ENCODE results near the gene TEPSIN.

DNA sequence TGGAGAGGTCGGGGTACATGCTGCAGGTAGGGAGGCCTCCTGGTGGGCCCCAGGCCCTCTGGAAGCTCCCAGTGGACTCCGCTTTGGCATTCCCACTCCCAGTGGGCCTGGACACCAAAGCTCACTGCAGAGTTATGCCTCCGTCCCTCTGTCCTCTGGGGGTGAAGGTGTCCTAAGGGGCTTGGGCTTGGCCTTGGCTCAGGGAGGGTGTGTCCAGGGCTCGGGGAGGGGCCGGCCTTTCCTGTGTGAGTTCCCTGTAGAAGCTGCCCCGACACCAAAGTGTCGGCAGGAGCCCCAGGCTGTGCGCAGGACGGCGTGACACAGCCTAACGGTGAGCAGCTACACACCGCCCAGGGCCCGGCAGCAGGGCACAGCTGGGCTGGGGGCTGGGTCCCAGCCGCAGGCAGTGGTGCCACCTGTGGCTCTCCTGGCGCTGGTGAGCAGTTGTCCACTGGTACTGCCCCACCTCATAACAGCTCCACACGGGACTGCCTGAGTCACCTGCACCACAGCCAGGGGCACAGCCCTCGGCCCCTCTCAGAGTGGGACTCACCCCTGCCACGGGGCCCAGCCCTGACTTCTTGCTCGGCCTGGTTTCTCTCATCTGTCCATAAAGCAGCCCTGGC lies 6.1 kb downstream of the TEPSIN start:
- TF ChIP-seq, protein P1, sequence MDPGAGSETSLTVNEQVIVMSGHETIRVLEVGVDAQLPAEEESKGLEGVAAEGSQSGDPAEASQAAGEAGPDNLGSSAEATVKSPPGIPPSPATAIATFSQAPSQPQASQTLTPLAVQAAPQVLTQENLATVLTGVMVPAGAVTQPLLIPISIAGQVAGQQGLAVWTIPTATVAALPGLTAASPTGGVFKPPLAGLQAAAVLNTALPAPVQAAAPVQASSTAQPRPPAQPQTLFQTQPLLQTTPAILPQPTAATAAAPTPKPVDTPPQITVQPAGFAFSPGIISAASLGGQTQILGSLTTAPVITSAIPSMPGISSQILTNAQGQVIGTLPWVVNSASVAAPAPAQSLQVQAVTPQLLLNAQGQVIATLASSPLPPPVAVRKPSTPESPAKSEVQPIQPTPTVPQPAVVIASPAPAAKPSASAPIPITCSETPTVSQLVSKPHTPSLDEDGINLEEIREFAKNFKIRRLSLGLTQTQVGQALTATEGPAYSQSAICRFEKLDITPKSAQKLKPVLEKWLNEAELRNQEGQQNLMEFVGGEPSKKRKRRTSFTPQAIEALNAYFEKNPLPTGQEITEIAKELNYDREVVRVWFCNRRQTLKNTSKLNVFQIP (CRISPR knock-in tag; IDR thresholded peaks at IDR 0.05; ENCODE audit: borderline replicate concordance, low read depth): no peak
- TF ChIP-seq TCF4 (CRISPR knock-in tag; IDR thresholded peaks at IDR 0.05; ENCODE audit: borderline replicate concordance) (no peak), ZNF8 (CRISPR knock-in tag; IDR thresholded peaks at IDR 0.05) (no peak), ZNF70 (CRISPR knock-in tag; IDR thresholded peaks at IDR 0.05) (no peak), PPARA (CRISPR knock-in tag; IDR thresholded peaks at IDR 0.05; ENCODE audit: borderline replicate concordance) (no peak), ZFP3 (CRISPR knock-in tag; IDR thresholded peaks at IDR 0.05) (no peak), ARNTL (CRISPR knock-in tag; IDR thresholded peaks at IDR 0.05; ENCODE audit: borderline replicate concordance, low read depth) (no peak), BACH2 (CRISPR knock-in tag; IDR thresholded peaks at IDR 0.05; ENCODE audit: borderline replicate concordance) (no peak), RARB (CRISPR knock-in tag; IDR thresholded peaks at IDR 0.05) (no peak)
- TF ChIP-seq, protein P2, sequence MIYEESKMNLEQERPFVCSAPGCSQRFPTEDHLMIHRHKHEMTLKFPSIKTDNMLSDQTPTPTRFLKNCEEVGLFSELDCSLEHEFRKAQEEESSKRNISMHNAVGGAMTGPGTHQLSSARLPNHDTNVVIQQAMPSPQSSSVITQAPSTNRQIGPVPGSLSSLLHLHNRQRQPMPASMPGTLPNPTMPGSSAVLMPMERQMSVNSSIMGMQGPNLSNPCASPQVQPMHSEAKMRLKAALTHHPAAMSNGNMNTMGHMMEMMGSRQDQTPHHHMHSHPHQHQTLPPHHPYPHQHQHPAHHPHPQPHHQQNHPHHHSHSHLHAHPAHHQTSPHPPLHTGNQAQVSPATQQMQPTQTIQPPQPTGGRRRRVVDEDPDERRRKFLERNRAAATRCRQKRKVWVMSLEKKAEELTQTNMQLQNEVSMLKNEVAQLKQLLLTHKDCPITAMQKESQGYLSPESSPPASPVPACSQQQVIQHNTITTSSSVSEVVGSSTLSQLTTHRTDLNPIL (CRISPR knock-in tag; IDR thresholded peaks at IDR 0.05; ENCODE audit: low read depth): no peak
- TF ChIP-seq, protein P3, sequence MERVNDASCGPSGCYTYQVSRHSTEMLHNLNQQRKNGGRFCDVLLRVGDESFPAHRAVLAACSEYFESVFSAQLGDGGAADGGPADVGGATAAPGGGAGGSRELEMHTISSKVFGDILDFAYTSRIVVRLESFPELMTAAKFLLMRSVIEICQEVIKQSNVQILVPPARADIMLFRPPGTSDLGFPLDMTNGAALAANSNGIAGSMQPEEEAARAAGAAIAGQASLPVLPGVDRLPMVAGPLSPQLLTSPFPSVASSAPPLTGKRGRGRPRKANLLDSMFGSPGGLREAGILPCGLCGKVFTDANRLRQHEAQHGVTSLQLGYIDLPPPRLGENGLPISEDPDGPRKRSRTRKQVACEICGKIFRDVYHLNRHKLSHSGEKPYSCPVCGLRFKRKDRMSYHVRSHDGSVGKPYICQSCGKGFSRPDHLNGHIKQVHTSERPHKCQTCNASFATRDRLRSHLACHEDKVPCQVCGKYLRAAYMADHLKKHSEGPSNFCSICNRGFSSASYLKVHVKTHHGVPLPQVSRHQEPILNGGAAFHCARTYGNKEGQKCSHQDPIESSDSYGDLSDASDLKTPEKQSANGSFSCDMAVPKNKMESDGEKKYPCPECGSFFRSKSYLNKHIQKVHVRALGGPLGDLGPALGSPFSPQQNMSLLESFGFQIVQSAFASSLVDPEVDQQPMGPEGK (CRISPR knock-in tag; IDR thresholded peaks at IDR 0.05; ENCODE audit: borderline replicate concordance): no peak
- TF ChIP-seq, protein P4, sequence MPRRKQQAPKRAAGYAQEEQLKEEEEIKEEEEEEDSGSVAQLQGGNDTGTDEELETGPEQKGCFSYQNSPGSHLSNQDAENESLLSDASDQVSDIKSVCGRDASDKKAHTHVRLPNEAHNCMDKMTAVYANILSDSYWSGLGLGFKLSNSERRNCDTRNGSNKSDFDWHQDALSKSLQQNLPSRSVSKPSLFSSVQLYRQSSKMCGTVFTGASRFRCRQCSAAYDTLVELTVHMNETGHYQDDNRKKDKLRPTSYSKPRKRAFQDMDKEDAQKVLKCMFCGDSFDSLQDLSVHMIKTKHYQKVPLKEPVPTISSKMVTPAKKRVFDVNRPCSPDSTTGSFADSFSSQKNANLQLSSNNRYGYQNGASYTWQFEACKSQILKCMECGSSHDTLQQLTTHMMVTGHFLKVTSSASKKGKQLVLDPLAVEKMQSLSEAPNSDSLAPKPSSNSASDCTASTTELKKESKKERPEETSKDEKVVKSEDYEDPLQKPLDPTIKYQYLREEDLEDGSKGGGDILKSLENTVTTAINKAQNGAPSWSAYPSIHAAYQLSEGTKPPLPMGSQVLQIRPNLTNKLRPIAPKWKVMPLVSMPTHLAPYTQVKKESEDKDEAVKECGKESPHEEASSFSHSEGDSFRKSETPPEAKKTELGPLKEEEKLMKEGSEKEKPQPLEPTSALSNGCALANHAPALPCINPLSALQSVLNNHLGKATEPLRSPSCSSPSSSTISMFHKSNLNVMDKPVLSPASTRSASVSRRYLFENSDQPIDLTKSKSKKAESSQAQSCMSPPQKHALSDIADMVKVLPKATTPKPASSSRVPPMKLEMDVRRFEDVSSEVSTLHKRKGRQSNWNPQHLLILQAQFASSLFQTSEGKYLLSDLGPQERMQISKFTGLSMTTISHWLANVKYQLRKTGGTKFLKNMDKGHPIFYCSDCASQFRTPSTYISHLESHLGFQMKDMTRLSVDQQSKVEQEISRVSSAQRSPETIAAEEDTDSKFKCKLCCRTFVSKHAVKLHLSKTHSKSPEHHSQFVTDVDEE (CRISPR knock-in tag; IDR thresholded peaks at IDR 0.05): no peak

All from SK-N-SH treated with all-trans-retinoic acid at 6 μM for 48 hours (cell line).